Superior temporal gyrus (tissue), 1 donor: ENCODE data around the gene SULT1A1.
"Not testable (repeated sequence)": the region's sequence is repeated elsewhere in the genome, so short reads cannot be mapped to it uniquely, and the experiment has no call there.

Source experiments
- DNase-seq: peaks from one replicate; pipeline ENCODE4 v3.0.0-alpha.2; 2016; ENCODE audit errors: extremely low spot score

SULT1A1 gene

GRCh38 chr16:28591355-28591754 lies 18.5 kb downstream of the SULT1A1 start:
- no peak for DNase-seq

- no peak for DNase-seq
Observed at GRCh38 chr16:28590384-28591340, 19.2 kb downstream of the SULT1A1 start.

- DNase-seq, result no peak
Observed at GRCh38 chr16:28589930-28590329, 19.9 kb downstream of the SULT1A1 start.

- no peak for DNase-seq
Observed at GRCh38 chr16:28589069-28589468, 20.8 kb downstream of the SULT1A1 start.

- no peak for DNase-seq
Observed at GRCh38 chr16:28587386-28587785, 22.5 kb downstream of the SULT1A1 start.

- no peak for DNase-seq
Observed at GRCh38 chr16:28586466-28586865, 23.4 kb downstream of the SULT1A1 start.

GRCh38 chr16:28585674-28586073 lies 24.2 kb downstream of the SULT1A1 start:
- no peak for DNase-seq

GRCh38 chr16:28580726-28581315 lies 29.0 kb downstream of the SULT1A1 start:
- no peak for DNase-seq

GRCh38 chr16:28575446-28576109 lies 34.3 kb downstream of the SULT1A1 start:
- no peak for DNase-seq

- DNase-seq, result no peak
Observed at GRCh38 chr16:28574925-28575324, 34.9 kb downstream of the SULT1A1 start.

GRCh38 chr16:28573738-28574718 lies 35.8 kb downstream of the SULT1A1 start:
- no peak for DNase-seq

- DNase-seq, result peak; percentile 30
Observed at GRCh38 chr16:28572696-28573510, 36.9 kb downstream of the SULT1A1 start.

GRCh38 chr16:28569968-28570752 lies 39.7 kb downstream of the SULT1A1 start:
- DNase-seq, result no peak

- DNase-seq, result no peak
Observed at GRCh38 chr16:28569021-28569420, 40.8 kb downstream of the SULT1A1 start.

- no peak for DNase-seq
Observed at GRCh38 chr16:28567292-28567691, 42.6 kb downstream of the SULT1A1 start.

GRCh38 chr16:28566233-28566925 lies 43.5 kb downstream of the SULT1A1 start:
- not testable (repeated sequence) for DNase-seq

- DNase-seq, result no peak
Observed at GRCh38 chr16:28563218-28563617, 46.6 kb downstream of the SULT1A1 start.

GRCh38 chr16:28562199-28562598 lies 47.6 kb downstream of the SULT1A1 start:
- DNase-seq, result no peak
